HG03432 (cell line): Measurements from ENCODE around the gene CDK2.

Experiments
- ATAC-seq: cut with Tn5 transposase; IDR thresholded peaks from one replicate; pipeline ENCODE4 v1.9.1; 2021; ENCODE audit warnings: mild to moderate bottlenecking, moderate library complexity; ENCODE audit not compliant: unreplicated experiment

The CDK2 gene

GRCh38 chr12:56010111-56010570 lies 43.5 kb downstream of the CDK2 start:
- no peak for ATAC-seq

GRCh38 chr12:56011509-56012090 lies 45.0 kb downstream of the CDK2 start:
- no peak for ATAC-seq

GRCh38 chr12:56013482-56013881 lies 46.9 kb downstream of the CDK2 start:
- no peak for ATAC-seq

GRCh38 chr12:56014205-56014604 lies 47.6 kb downstream of the CDK2 start:
- ATAC-seq, result no peak

GRCh38 chr12:56017181-56017580 lies 50.6 kb downstream of the CDK2 start:
- ATAC-seq, result no peak

GRCh38 chr12:56018356-56018755 lies 51.7 kb downstream of the CDK2 start:
- no peak for ATAC-seq

- ATAC-seq, result no peak
Observed at GRCh38 chr12:56020423-56021184, 54.0 kb downstream of the CDK2 start, which contains the start of gene IKZF4. IKZF4 (plus strand) TSS chr12:56021043; CDS start chr12:56021494, 451 bp downstream.

GRCh38 chr12:56021889-56022497 lies 55.4 kb downstream of the CDK2 start:
- ATAC-seq, result no peak
